ENCODE data around the gene PLIN5. TPM values are rescaled to one million over a fixed set of nuclear protein-coding genes. Genes with fewer than 3 reads are reported as not detected.

The PLIN5 gene
- total and polyA plus RNA-seq, 10 of the 15 experiments (the other 5 are each of a cell fraction or from before 2014, with no cell fraction given) = 0.15 to 0.33 TPM; not detected in 8

GRCh38 chr19:4566402-4567051 is 31.5 kb upstream of the PLIN5 start:
- Histone ChIP-seq H3K4me3 (no peak overlapping the region), H3K27me3 (replicated peaks in 1 of 2; ENCODE audit: control insufficient read depth in 2 of 2, insufficient read depth in 2 of 2, low read length in 1 of 2) (no peaks in the 10 kb centered on the region), H3K4me1 (ENCODE audit: control insufficient read depth, insufficient read depth, low read length) (no peaks in the 10 kb centered on the region), H3K9ac (ENCODE audit: control insufficient read depth, insufficient read depth, low read length) (no peak overlapping the region), H2AFZ (ENCODE audit: control insufficient read depth, low read depth, low read length) (no peak overlapping the region), H3K36me3 (ENCODE audit: control insufficient read depth in 2 of 2, insufficient read depth in 2 of 2, low read length in 1 of 2) (no peaks in the 10 kb centered on the region), H3K4me2 (ENCODE audit: control insufficient read depth, insufficient read depth) (no peak overlapping the region), H3K79me2 (ENCODE audit: control insufficient read depth, insufficient read depth, low read length) (no peaks in the 10 kb centered on the region), H4K20me1 (ENCODE audit: control insufficient read depth, insufficient read depth) (no peaks in the 10 kb centered on the region), H3K9me3 (replicated peaks; ENCODE audit: control insufficient read depth, insufficient read depth, low read length) (no peaks in the 10 kb centered on the region), H3K27ac (ENCODE audit: control insufficient read depth, insufficient read depth) (no peak overlapping the region)
- CTCF ChIA-PET = interaction anchor here (0.6 to 10.1 kb wide), 11 partner anchors 10 to 1238 kb away, joined by 3 to 94 read pairs (median 3); partner anchors contain the start of gene NRTN
- FAIRE-seq (no peak), DNase-seq (ENCODE audit: low read depth, low spot score) (no peak), ATAC-seq (no peak)
- intact Hi-C loops (cut with micrococcal nuclease; ENCODE audit: unreplicated experiment) (no loop called here), in situ Hi-C loops (cut with MboI) (no loop called here)
- POLR2A ChIA-PET = interaction anchor here (0.6 kb wide), 1 partner anchor 15 kb away, joined by 3 read pairs; no protein-coding TSS in a partner anchor
- RAD21 ChIA-PET (ENCODE audit: unreplicated experiment) = interaction anchor here (2.5 kb wide), 1 partner anchor 70 kb away, joined by 16 read pairs; no protein-coding TSS in a partner anchor
- SMC1A ChIA-PET (ENCODE audit: uncharacterized antibody, unreplicated experiment) = interaction anchor here (1.0 to 1.1 kb wide), 2 partner anchors 23 to 66 kb away, joined by 3 read pairs; no protein-coding TSS in a partner anchor
- no peak for TF ChIP-seq FOS (IDR thresholded peaks at IDR 0.05; ENCODE audit: borderline replicate concordance, extremely low read depth, insufficient read length)
- TF ChIP-seq POLR2AphosphoS2 (IDR thresholded peaks at IDR 0.05; ENCODE audit: low read depth, low read length) = no peak
- TF ChIP-seq JUND (IDR thresholded peaks at IDR 0.05; ENCODE audit: low read depth, low read length) = no peak
- TF ChIP-seq ATF7 (IDR thresholded peaks at IDR 0.05; ENCODE audit: low read depth) = no peak
- TF ChIP-seq PRDM15 (CRISPR knock-in tag; IDR thresholded peaks at IDR 0.05) = no peak
- no peak for TF ChIP-seq ZZZ3 (IDR thresholded peaks at IDR 0.05; ENCODE audit: control insufficient read depth, insufficient read length, low read depth)
- no peak for TF ChIP-seq SIN3A (IDR thresholded peaks at IDR 0.05; ENCODE audit: low read depth, low read length)
- TF ChIP-seq TAF1 (IDR thresholded peaks at IDR 0.05; ENCODE audit: borderline replicate concordance, low read depth, low read length) = no peak
- TF ChIP-seq FOXM1 (IDR thresholded peaks at IDR 0.05; ENCODE audit: low read depth, low read length) = no peak
- no peak for TF ChIP-seq CTCF (IDR thresholded peaks at IDR 0.05 in 2 of 3, conservative IDR thresholded peaks at IDR 0.05 in 1 of 3; ENCODE audit: control insufficient read depth in 2 of 3, extremely low read depth in 1 of 3, insufficient read depth in 1 of 3, low read depth in 3 of 3, low read length in 3 of 3)
- TF ChIP-seq ZNF384 (IDR thresholded peaks at IDR 0.05; ENCODE audit: borderline replicate concordance, low read depth, low read length) = no peak
- no peak for TF ChIP-seq EED (IDR thresholded peaks at IDR 0.05; ENCODE audit: low read depth)
- no peak for TF ChIP-seq PAX5 (IDR thresholded peaks at IDR 0.05; ENCODE audit: borderline replicate concordance, low read depth, low read length)
- no peak for TF ChIP-seq MXI1 (IDR thresholded peaks at IDR 0.05; ENCODE audit: low read depth, low read length)
- TF ChIP-seq PAX8 (IDR thresholded peaks at IDR 0.05) = no peak
- TF ChIP-seq NFXL1 (IDR thresholded peaks at IDR 0.05; ENCODE audit: borderline replicate concordance) = no peak
- no peak for TF ChIP-seq RFX5 (IDR thresholded peaks at IDR 0.05; ENCODE audit: low read depth, low read length)
- no peak for TF ChIP-seq ELK1 (IDR thresholded peaks at IDR 0.05; ENCODE audit: low read depth, low read length)
- no TSS peak for BruUV-seq (replicated peaks)
- WGBS (ENCODE audit: insufficient coverage, insufficient replicate concordance, low lambda C conversion rate, missing lambda C conversion rate) = 41% methylated on average over 35 of the region's 35 CpGs
